Astrocyte of the spinal cord (primary cell): ENCODE data around the gene NLGN1.
A peak's percentile ranks its signal among the peaks of the same experiment; 100 is the strongest.

ENCODE experiments used
- DNase-seq: peaks from one replicate; pipeline ENCODE4 v3.0.0; 2011; ENCODE audit warnings: low read depth, low spot score
- H3K4me3 ChIP-seq: 2 replicates; pipeline ENCODE4 v1.5.1; 2011; ENCODE audit warnings: low read depth, mild to moderate bottlenecking, low read length, moderate library complexity
- in situ Hi-C: cut with HindIII; loops from 2 replicates; pipeline ENCODE4 v1.10.0; 2017; ENCODE audit warnings: low sequenced_read_pairs
- TF ChIP-seq, protein P1 (sequence below): IDR thresholded peaks from 2 replicates; pipeline ENCODE4 v1.5.1; 2012; ENCODE audit warnings: low read depth, mild to moderate bottlenecking, low read length, inconsistent platforms

The NLGN1 gene

GRCh38 chr3:173865900-173866498 lies 468.5 kb downstream of the NLGN1 start:
- DNase-seq = no peak
- TF ChIP-seq, protein P1, sequence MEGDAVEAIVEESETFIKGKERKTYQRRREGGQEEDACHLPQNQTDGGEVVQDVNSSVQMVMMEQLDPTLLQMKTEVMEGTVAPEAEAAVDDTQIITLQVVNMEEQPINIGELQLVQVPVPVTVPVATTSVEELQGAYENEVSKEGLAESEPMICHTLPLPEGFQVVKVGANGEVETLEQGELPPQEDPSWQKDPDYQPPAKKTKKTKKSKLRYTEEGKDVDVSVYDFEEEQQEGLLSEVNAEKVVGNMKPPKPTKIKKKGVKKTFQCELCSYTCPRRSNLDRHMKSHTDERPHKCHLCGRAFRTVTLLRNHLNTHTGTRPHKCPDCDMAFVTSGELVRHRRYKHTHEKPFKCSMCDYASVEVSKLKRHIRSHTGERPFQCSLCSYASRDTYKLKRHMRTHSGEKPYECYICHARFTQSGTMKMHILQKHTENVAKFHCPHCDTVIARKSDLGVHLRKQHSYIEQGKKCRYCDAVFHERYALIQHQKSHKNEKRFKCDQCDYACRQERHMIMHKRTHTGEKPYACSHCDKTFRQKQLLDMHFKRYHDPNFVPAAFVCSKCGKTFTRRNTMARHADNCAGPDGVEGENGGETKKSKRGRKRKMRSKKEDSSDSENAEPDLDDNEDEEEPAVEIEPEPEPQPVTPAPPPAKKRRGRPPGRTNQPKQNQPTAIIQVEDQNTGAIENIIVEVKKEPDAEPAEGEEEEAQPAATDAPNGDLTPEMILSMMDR = no peak
- H3K4me3 ChIP-seq = no peak overlapping the region
- in situ Hi-C loops = no loop called here

GRCh38 chr3:173869766-173870165 lies 472.2 kb downstream of the NLGN1 start:
- TF ChIP-seq, protein P1 = no peak
- in situ Hi-C loops = no loop called here
- H3K4me3 ChIP-seq = no peak overlapping the region
- no peak for DNase-seq

- H3K4me3 ChIP-seq = no peak overlapping the region
- no peak for DNase-seq
- TF ChIP-seq, protein P1 = no peak
- in situ Hi-C loops = no loop called here
Measured at GRCh38 chr3:173870976-173871375, 473.4 kb downstream of the NLGN1 start.

GRCh38 chr3:173875790-173876189 lies 478.2 kb downstream of the NLGN1 start:
- in situ Hi-C loops = no loop called here
- DNase-seq = no peak

GRCh38 chr3:173876476-173876875 lies 478.9 kb downstream of the NLGN1 start:
- DNase-seq = no peak
- in situ Hi-C loops = no loop called here
- TF ChIP-seq, protein P1 = peak; percentile 27
- H3K4me3 ChIP-seq = no peak overlapping the region

More at GRCh38 chr3:173875790-173876189, 478.2 kb downstream of the NLGN1 start:
- no peak overlapping the region for H3K4me3 ChIP-seq
- TF ChIP-seq, protein P1 = no peak

DNA sequence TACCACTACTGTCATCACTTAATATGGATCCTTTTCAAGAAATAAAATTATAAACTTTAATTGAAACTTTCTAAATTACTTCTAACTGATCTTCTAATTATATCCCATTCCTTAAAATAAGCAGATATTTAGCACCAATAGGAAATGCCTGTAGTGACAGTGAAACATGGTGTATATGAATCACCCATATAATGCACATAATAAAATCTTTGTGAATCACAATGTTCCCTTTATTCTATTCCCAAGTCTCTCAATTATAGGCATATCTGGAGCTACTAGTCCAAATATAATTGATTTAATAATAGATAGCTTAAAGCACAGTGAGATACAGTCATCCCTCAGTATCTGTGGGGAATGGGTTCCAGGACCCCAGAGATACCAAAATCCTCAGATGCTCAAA lies 490.3 kb downstream of the NLGN1 start:
- DNase-seq = no peak
- no peak overlapping the region for H3K4me3 ChIP-seq
- TF ChIP-seq, protein P1 = no peak
- in situ Hi-C loops = no loop called here
